LNCaP clone FGC (cell line): ENCODE results near the gene OR2D3.

Experiments
- DNase-seq: peaks from one replicate; pipeline ENCODE4 v3.0.0-alpha.2; 2011; ENCODE audit warnings: low read depth
- H3K4me3 ChIP-seq: 2 replicates; pipeline ENCODE4 v1.5.1; 2011; ENCODE audit warnings: mild to moderate bottlenecking, low read depth, low read length, control low read depth
- TF ChIP-seq, protein P1 (sequence below): IDR thresholded peaks from 2 replicates; pipeline ENCODE4 v1.5.1; 2012; ENCODE audit warnings: mild to moderate bottlenecking; ENCODE audit not compliant: control insufficient read depth, insufficient read depth; ENCODE audit errors: extremely low read depth

OR2D3 gene

GRCh38 chr11:6911378-6911777 is 9.4 kb upstream of the OR2D3 start:
- no peak overlapping the region for H3K4me3 ChIP-seq
- no peak for DNase-seq
- TF ChIP-seq, protein P1, sequence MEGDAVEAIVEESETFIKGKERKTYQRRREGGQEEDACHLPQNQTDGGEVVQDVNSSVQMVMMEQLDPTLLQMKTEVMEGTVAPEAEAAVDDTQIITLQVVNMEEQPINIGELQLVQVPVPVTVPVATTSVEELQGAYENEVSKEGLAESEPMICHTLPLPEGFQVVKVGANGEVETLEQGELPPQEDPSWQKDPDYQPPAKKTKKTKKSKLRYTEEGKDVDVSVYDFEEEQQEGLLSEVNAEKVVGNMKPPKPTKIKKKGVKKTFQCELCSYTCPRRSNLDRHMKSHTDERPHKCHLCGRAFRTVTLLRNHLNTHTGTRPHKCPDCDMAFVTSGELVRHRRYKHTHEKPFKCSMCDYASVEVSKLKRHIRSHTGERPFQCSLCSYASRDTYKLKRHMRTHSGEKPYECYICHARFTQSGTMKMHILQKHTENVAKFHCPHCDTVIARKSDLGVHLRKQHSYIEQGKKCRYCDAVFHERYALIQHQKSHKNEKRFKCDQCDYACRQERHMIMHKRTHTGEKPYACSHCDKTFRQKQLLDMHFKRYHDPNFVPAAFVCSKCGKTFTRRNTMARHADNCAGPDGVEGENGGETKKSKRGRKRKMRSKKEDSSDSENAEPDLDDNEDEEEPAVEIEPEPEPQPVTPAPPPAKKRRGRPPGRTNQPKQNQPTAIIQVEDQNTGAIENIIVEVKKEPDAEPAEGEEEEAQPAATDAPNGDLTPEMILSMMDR, result no peak

- TF ChIP-seq, protein P1, result no peak
- DNase-seq, result no peak
Measured at GRCh38 chr11:6911948-6912347, 8.9 kb upstream of the OR2D3 start.

DNA sequence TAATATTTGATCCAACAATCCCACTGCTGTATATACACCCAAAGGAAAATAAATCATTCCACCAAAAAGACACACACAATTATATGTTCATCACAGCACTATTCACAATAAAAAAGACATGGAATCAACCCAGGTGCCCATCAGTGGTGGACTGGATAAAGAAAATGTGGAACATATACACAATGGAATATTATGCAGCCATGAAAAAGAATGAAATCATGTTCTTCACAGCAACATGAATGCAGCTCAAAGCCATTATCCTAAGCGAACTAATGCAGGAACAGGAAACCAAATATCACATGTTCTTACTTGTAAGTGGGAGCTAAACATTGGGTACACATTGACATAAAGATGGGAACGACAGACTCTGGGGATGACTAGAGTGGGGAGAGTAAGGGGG is 1.1 kb upstream of the OR2D3 start:
- DNase-seq, result no peak
- TF ChIP-seq, protein P1, result no peak
- no peak overlapping the region for H3K4me3 ChIP-seq

More at GRCh38 chr11:6911948-6912347, 8.9 kb upstream of the OR2D3 start:
- H3K4me3 ChIP-seq, result no peak overlapping the region

DNA sequence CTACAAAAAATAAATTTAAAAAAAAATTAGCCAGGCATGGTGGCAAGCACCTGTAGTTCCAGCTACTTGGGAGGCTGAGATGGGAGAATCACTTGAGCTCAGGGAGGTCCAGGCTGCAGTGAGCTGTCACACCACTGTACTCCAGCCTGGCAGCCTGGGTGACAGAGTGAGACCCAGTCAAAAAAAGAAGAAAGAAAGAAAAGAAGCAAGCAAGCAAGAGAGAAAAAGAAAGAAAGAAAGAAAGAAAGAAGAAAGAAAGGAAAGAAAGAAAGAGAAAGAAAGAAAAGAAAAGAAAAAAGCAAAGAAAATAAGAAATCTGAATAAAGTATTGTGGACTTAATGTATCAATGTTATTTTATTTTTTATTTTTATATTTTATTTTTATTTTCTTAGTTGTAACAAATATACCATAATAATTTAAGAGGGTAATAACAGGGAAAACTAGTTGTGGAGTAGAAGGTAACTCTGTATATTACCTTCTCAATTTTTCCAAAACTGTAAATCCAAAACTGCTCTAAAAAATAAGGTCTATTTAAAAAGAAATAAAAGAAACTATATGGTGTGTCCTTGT is 4.3 kb downstream of the OR2D3 start:
- TF ChIP-seq, protein P1, result no peak
- no peak overlapping the region for H3K4me3 ChIP-seq
- DNase-seq, result no peak

DNA sequence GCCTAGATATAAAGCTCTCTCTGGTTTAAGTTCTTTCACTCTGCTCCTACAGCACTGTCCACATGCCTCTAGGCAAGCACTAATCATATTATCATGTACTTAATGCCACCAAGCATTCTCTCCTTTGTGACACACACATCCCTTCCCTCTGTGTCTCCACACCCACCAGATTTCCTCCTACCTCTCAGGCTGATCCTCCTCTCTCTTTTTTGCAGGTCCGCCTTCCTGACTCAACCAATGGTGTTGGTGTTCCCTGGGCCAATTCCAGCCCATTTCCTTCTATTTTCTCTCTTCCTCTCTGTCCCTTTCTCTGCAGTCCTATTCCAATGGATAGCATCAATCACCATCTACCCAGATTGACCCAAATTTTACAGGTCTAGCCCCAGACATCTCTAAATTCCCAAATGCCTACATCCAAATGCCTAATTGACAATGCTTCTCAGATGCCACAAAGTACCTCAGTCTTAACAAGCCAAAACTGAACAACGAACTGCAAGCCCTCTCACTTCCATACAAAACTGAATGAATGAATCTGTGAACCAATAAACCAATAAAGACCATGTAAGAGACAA is 4.9 kb downstream of the OR2D3 start:
- peak overlapping the region; percentile 68 for H3K4me3 ChIP-seq
- TF ChIP-seq, protein P1, result no peak
- DNase-seq, result no peak

GRCh38 chr11:6926208-6927029 is 5.6 kb downstream of the OR2D3 start, which contains the start of gene ZNF215:
ZNF215 (plus strand) TSS chr11:6926426; CDS start chr11:6932273, 5,847 bp downstream.
- TF ChIP-seq, protein P1, result no peak
- DNase-seq, result peak; percentile 45
- peak within 1 kb of the TSS; percentile 68 for H3K4me3 ChIP-seq
